Stimulated activated CD8-positive, alpha-beta memory T cell treated with anti-CD3 and anti-CD28 coated beads, Interleukin-12 subunit alpha, Interleukin-12 subunit beta, amount 100 ng/mL, for 24 hours (primary cell): ENCODE data around the gene PMEL.
"Not testable (repeated sequence)": the region's sequence is repeated elsewhere in the genome, so short reads cannot be mapped to it uniquely, and the experiment has no call there.

ENCODE experiments used
- DNase-seq: peaks from one replicate; pipeline ENCODE4 v3.0.0-alpha.2; 2020; ENCODE audit errors: extremely low read depth

PMEL gene

GRCh38 chr12:55923648-55924047 is 42.2 kb downstream of the PMEL start:
- not testable (repeated sequence) for DNase-seq

- DNase-seq: no peak
Measured at GRCh38 chr12:55922126-55922525, 43.7 kb downstream of the PMEL start.

GRCh38 chr12:55919032-55919431 is 46.8 kb downstream of the PMEL start:
- DNase-seq: not testable (repeated sequence)

GRCh38 chr12:55915482-55915859 is 50.4 kb downstream of the PMEL start:
- DNase-seq: no peak

GRCh38 chr12:55912908-55913307 is 52.9 kb downstream of the PMEL start:
- DNase-seq: no peak

GRCh38 chr12:55909513-55909884 is 56.3 kb downstream of the PMEL start:
- no peak for DNase-seq

GRCh38 chr12:55908726-55909512 is 56.9 kb downstream of the PMEL start:
- DNase-seq: no peak

- DNase-seq: no peak
Measured at GRCh38 chr12:55906056-55906455, 59.8 kb downstream of the PMEL start.
